ENCODE measurements around the gene GPN2.

The GPN2 gene

DNA sequence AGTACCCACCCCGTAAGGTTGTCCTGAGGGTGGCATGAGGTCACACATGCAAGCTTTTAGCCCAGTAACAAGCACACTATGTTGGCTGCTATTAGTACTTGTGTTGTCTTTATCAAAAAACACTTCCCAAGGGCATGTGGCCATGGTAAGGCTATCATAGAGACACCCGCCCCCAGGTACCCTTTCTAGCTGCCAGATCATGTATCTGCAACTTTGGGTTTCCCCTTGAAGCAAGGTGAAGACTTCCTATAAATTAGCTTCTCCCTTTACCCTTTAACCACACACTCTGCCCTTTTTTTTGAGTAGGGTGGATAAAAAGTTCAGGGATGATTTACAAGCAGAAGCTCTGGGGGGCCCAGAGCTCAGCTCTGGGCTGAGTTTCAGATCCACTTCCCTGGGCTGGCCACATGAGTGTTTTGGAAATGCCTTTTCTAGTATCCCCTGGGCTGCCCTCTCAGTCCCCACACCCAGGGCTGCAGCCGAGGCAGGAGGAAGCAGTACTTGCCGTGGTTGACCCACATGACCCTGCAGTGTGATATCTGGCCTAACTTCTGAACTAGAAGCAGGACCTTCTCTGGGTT lies 61.6 kb downstream of the GPN2 start:
- Histone ChIP-seq H3K36me3 (replicated peaks) (peaks cover 24% of the 10 kb centered on the region), H3K27me3 (replicated peaks) (no peaks in the 10 kb centered on the region), H3K27ac (no peak overlapping the region), H3K4me3 (ENCODE audit: low read depth, low read length) (no peak overlapping the region)
- DNase-seq: no peak
- TF ChIP-seq, protein P1, sequence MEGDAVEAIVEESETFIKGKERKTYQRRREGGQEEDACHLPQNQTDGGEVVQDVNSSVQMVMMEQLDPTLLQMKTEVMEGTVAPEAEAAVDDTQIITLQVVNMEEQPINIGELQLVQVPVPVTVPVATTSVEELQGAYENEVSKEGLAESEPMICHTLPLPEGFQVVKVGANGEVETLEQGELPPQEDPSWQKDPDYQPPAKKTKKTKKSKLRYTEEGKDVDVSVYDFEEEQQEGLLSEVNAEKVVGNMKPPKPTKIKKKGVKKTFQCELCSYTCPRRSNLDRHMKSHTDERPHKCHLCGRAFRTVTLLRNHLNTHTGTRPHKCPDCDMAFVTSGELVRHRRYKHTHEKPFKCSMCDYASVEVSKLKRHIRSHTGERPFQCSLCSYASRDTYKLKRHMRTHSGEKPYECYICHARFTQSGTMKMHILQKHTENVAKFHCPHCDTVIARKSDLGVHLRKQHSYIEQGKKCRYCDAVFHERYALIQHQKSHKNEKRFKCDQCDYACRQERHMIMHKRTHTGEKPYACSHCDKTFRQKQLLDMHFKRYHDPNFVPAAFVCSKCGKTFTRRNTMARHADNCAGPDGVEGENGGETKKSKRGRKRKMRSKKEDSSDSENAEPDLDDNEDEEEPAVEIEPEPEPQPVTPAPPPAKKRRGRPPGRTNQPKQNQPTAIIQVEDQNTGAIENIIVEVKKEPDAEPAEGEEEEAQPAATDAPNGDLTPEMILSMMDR (IDR thresholded peaks at IDR 0.05; ENCODE audit: low read depth, low read length, missing control alignments): no peak
- in situ Hi-C loops (cut with HindIII; ENCODE audit: low pct_ligation_motif_present, low sequenced_read_pairs): no loop called here

DNA sequence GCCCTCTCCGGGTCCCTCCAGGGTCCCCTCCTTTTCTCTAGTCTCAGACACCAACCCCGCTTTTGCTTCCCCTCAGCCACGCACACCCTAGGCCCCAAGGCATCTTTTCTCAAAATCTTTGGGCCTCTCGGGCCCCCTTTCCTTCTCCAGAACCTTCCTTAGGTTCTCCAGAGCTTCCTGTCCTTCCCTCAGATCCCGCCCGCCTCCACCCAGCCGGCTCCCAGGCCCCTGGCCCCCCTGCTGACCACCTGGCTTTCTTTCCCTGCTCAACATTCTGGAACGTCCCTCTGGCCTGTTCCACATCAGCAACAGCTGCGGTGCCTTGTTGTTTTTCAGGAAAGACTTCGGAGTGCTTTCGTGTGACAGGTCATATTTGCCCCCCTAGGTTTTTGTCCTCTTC lies 62.4 kb downstream of the GPN2 start:
- peak overlapping the region; percentile 73 for H3K4me3 ChIP-seq (ENCODE audit: low read depth, low read length)
- peaks cover 16% of the 10 kb centered on the region for H3K36me3 ChIP-seq (replicated peaks)
- DNase-seq: no peak
- H3K27me3 ChIP-seq (replicated peaks): no peaks in the 10 kb centered on the region
- in situ Hi-C loops (cut with HindIII; ENCODE audit: low pct_ligation_motif_present, low sequenced_read_pairs): no loop called here
- TF ChIP-seq, protein P1 (IDR thresholded peaks at IDR 0.05; ENCODE audit: low read depth, low read length, missing control alignments): no peak
- no peak overlapping the region for H3K27ac ChIP-seq

DNA sequence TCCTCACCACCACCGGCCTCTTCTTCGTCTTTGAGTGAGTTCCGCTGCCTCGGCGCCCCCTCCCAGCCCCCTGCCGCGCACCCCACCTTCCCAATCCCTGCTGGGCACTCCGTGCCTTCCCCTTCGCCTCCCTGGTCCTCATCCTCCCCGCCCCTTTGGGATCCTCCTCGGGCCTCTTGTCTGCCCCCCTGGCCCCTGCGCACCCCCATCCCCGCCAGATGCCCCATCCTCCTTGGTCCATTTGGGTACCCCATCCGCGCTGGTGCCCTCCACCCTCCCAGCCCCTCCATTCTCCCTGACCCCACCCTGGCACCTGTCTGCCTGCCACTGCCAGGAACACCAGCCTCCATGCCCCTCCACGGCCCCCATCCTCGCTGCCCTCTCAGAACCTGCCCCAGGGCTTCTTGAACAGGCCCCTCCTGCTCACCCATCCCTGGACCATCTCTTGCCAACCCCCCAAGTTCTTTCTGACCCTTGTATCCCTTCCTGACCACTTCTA lies 62.9 kb downstream of the GPN2 start:
- no peaks in the 10 kb centered on the region for H3K27me3 ChIP-seq (replicated peaks)
- no peak for DNase-seq
- H3K36me3 ChIP-seq (replicated peaks): peaks cover 11% of the 10 kb centered on the region
- in situ Hi-C loops (cut with HindIII; ENCODE audit: low pct_ligation_motif_present, low sequenced_read_pairs): no loop called here
- peak overlapping the region; percentile 73 for H3K4me3 ChIP-seq (ENCODE audit: low read depth, low read length)
- no peak overlapping the region for H3K27ac ChIP-seq
- TF ChIP-seq, protein P1 (IDR thresholded peaks at IDR 0.05; ENCODE audit: low read depth, low read length, missing control alignments): no peak

DNA sequence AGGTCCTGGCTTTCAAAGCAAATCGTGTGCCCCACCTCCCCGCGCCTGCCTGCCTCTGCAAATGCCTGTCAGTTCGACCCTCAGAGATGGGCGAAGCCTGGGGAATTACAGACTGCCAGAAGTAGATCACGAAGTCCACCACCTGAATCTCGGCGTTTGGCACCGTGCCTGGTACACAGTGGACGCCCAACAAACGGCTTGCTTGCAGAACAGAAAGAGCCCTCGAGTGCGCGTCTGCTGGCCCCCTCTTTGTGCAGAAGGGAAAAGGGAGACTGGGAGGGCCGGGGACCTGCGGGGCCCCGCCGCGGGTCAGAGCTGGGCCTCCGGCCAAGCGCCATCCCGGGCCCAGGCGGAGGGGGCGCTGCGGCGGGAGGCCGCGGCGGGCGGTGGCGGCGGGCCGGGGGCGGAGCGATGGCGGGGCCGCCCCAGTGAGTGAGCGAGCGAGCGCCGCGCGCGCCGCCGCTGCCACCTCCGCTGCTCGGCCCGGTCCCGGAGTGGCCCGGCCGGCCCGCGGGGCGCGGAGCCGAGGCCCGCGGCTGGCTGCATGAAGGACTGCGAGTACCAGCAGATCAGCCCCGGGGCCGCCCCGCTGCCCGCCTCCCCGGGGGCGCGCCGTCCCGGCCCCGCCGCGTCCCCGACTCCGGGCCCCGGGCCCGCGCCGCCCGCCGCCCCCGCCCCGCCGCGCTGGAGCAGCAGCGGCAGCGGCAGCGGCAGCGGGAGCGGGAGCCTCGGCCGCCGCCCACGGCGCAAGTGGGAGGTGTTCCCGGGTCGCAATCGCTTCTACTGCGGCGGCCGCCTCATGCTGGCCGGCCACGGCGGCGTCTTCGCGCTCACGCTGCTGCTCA lies 63.6 kb downstream of the GPN2 start, which contains the start of gene ZDHHC18:
Gene ZDHHC18 (plus strand): TSS at position 428 of the 845 bp plus-strand sequence. CDS start 117 bp downstream, at position 545.
- in situ Hi-C loops (cut with HindIII; ENCODE audit: low pct_ligation_motif_present, low sequenced_read_pairs): no loop called here
- peak within 1 kb of the TSS; percentile 73 for H3K4me3 ChIP-seq (ENCODE audit: low read depth, low read length)
- peaks cover 6% of the 10 kb centered on the region for H3K36me3 ChIP-seq (replicated peaks)
- TF ChIP-seq, protein P1 (IDR thresholded peaks at IDR 0.05; ENCODE audit: low read depth, low read length, missing control alignments): peak; percentile 40
- DNase-seq: peak; percentile 18
- no peak within 1 kb of the TSS for H3K27ac ChIP-seq
- no peaks in the 10 kb centered on the region for H3K27me3 ChIP-seq (replicated peaks)

Measured in brain microvascular endothelial cell (primary cell).